GM18520 (cell line): ENCODE measurements around the gene CDC25A.

Source experiments
- ATAC-seq: cut with Tn5 transposase; IDR thresholded peaks from one replicate; pipeline ENCODE4 v1.9.1; 2021; ENCODE audit not compliant: unreplicated experiment

CDC25A gene

DNA sequence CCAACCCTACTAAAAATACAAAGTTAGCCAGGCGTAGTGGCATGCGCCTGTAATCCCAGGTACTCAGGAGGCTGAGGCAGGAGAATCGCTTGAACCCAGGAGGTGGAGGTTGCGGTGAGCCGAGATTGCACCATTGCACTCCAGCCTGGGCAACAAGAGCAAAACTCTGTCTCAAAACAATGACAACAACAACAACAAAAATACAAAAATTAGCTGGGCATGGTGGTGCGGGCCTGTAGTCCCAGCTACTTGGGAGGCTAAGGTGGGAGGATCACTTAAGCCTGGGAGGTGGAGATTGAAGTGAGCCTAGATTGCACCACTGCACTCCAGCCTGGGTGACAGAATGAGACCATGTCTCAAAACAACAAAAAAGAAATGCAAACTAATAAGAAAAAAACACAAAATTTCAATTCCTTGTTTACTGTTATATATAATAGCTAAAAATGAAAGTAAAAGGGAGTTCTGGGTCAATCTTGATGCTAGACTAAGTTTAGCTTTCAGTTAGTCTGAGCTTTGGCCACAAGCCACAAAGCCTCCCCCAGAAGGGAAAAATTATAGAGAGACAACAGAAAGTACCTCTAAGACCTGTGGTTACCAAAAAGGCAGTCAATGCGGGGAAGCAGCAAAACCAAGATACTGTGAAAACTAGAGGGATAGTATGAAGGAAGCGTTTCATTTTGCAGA, 76.0 kb downstream of the CDC25A start:
- ATAC-seq, result peak; percentile 89

DNA sequence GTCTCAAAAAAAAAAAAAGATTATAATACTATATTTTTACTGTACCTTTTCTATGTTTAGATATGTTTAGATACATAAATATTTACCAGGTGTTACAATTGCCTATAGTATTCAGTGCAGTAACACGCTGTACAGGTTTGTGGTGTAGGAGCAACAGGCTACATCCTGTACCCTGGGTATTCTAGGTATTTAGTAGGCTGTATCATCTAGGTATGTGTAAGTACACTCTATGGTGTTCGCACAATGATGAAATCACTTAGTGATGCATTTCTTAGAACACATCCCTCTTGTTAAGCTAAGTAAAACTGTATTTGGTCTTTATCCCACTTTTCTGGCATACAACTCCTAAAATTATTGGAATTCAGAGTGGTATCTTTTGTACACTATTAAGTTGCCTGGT, 77.8 kb downstream of the CDC25A start:
- no peak for ATAC-seq

DNA sequence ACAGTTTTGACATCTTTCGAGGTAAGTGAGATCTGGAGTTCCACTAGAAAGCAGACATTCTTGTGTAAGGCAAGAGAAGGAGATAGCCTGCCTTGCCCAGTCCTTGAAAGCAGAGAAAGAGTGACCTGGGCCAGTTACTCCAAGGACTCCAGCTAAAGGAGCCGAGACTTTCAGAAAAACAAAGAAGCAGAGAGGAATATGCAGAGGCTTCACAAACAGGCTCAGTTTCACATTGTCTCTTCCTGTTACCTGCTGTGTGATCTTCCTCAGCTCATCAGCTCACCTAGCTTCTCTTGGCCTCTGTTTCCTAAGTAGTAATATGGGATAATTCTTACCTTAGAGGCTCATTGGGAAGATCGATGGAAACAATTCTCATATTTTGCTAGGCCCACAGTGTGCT, 81.0 kb downstream of the CDC25A start:
- ATAC-seq, result no peak
